Measurements from ENCODE around the gene FGF14.

The FGF14 gene

GRCh38 chr13:102401766-102402165, at the start of gene FGF14:
FGF14 (minus strand) TSS chr13:102402048.
- DNase-seq = no peak

- no peak for DNase-seq
These were observed 41.4 kb upstream of the FGF14 start for GRCh38 chr13:102443249-102443648.

DNA sequence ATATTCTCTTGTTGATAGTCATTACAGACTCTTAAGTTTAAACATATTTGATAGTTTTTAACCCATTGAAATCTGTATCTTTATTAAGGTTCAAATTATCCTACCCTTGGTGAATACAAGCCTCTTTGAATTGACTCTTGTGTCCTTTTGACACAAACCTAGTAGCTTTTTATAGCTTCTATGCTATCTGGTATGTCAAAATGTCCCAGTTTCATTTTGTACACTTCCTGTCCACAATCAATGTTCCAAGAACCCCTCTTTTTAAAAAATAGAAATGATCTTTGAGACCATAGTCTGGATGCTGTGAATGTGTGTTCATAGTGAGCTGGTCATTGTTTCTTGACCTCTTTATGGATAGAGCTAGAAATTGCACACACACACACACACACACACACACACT, 39.2 kb upstream of the FGF14 start:
- DNase-seq = no peak

DNA sequence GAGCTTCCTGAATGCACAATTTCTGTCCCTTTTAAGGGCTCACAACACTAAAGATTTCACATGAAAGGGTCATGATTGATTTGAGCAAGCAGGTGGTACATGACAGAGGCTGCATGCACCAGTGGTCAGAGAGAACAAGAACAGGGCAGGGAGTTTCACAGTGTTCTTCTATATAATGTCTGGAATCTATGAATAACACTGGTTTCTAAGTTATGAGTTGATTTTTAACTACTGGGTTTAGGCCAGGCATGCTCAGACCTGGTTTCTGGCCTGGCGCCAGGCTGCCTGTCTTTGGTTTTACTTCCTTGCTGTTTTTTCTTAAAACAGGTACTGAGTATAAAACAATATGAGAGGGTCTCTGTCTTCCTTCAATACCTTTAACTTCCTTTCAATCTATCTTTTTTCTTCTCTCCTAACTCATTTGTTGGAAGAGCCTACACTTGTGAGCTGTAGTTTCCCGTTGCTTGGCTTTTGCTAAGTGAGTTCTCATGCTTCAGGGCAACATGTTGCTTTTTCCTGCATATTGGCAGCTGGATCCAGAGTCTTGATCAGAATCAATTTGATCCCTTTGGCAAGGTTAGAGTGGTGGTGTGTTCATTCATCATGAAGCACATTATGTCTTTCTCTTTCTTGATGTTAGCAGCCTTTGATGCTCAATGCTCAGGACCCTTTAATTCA, 38.5 kb upstream of the FGF14 start:
- DNase-seq = peak; percentile 31

DNA sequence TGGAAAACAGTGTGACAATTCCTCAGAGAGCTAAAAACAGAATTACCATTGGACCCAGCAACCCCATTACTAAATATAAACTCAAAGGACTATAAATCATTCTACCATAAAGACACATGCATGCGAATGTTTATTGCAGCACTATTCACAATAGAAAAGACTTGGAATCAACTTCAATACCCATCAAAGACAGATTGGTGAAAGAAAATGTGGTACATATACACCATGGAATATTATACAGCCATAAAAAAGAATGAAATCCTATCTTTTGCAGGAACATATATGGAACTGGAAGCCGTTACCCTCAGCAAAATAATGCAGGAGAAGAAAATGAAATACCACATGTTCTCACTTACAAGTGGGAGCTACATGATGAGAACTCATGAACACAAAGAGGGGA, 20.8 kb upstream of the FGF14 start:
- DNase-seq = no peak

- DNase-seq = no peak
These were observed 3.8 kb upstream of the FGF14 start for GRCh38 chr13:102405499-102406100.

DNA sequence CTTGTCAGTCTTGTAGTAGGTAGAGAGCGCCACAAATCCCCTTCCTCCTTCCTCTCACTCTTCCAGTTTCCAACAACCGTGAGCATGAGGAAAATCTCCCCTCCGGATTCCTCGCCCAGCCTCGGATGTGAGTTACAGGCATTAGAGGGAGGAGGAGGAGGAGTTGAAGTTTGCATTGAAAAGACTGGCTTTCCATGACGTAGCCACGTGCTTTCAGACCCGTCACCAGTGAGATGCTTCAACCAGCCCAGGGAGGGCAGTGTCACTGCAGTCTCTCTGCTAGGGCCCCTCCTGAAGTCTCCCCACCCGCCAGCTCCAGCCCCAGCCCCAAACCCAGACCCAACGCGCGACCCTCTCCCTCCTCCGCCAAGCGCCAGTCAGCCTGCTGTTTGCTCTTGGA, 442 bp upstream of the FGF14 start:
- DNase-seq = no peak

- no peak for DNase-seq
These were observed 583 bp downstream of the FGF14 start for GRCh38 chr13:102401265-102401664.

DNA sequence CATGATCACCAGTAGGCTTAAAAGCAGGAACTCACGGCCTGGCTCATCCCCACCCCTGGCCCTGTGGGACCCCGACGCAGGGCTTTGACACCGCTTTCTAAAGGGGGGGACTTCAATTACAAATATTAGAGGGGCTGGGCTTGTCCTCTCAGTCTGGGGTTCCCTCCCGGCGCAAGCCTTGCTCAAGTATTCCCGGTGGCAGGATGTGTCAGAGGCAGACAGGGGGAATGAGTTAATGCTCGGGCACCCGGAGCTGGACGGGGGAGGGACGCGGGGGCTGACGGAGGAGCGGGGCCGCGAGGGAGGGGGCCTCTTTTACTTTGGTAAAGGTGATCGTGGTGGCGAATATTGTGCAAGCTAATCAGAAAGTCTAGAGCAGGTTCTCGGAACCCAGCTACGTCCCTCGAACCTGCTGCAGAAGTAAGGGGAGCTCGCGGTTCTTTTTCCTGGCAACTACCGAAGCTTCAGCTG, 1.1 kb downstream of the FGF14 start:
- DNase-seq = no peak

- DNase-seq = peak; percentile 5
These were observed 1.8 kb downstream of the FGF14 start for GRCh38 chr13:102399791-102400674.

GRCh38 chr13:102395939-102396338, 5.9 kb downstream of the FGF14 start:
- DNase-seq = no peak

DNA sequence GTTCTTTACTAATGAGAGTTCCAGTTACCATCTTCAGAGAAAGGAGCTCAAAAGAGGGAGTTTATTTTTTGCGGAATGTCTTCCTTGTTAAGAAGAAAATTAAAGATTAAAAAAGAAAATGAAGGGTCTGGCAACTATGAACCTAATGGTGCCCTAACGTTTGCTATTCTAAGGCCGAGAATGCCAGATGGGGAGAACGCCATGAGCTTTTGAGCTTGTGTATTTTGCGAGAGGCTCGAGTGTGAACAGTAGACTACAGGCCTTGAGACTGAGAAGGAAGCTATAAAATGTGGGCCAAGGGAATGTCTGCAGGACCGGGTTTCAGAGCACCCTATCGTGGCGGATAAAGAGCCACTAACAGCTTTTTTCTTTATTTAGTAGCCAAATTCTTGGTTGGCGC, 6.7 kb downstream of the FGF14 start:
- no peak for DNase-seq

DNA sequence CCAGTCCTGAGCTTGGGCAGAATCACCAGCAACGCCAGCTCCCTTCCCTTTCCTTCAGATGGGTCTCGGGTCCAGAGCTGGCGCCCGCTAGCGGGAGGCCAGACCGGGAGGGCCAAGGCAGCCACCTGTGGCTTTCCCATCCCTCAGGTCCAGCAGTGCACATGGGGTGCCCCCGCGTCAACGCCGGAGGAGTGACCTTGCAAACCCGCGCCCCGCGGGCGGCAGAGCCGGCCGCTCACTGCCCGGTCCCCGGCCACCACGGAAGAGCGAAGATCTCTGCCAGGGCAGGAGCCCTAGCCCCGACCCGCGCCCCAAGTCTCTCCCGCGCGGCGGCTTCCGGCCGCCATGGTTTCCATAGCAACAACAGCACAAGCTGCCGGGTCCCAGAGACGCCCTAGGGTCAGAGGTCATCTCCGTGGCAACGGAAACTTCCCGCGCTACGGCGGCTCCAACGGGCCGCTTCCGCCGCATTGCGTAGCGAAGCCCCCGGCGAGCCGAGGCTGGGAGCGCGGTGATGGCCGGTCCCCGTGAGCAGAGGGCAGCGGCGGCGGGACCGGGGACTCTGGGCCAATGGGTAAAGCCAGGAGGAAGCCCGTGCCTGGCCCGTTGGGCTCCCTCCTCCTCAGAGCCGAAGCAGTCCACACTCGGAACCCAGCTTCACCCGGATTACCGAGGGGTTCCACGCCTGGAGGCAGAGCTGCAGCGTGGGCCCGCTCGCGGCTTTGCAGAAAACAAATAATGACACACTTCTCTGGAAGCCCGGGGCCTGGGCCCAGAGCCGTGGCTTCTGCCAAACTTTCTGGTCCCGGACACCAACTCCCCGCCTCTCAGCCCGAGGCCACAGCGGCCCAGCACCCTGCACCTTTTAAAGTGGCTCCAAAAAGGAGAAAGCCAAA, 7.4 kb downstream of the FGF14 start:
- DNase-seq = peak; percentile 83

GRCh38 chr13:102392481-102393209, 9.2 kb downstream of the FGF14 start:
- DNase-seq = no peak

DNA sequence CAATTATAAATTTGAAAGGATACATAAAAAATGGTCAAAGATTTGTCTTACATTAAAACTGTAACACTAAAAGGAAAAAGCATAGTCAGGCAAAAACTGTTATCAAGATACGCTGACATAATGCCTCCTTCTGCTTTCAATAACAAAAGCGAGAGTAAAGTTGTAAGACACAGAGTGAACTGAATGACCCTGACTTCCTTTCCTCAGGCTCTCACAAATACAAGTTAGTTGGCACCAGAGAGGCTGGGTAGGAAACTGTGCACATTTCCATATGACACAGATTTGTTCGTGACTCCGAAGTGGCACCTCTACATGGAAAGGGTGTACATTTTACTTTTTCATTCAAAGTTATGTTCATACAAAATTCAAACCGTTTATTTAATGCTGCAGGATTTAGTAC, 15.4 kb downstream of the FGF14 start:
- DNase-seq = no peak

DNA sequence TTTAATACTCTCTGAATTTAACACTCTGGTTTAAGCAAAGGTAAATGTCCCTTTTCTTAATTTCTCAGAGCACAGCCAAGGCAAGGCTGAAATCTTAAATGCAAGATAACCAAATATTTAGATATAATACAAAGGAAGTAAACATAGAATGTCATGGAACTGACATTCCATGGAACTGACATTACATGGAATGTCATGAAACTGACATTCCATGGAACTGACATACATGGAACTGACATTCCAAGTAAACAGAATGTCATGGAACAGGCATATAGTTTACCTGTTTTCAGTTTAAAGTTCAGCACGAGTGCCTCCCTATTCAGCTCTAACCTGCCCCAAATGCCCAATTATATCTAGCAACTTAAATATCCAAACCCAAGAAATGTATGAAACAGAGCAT, 21.8 kb downstream of the FGF14 start:
- no peak for DNase-seq

DNA sequence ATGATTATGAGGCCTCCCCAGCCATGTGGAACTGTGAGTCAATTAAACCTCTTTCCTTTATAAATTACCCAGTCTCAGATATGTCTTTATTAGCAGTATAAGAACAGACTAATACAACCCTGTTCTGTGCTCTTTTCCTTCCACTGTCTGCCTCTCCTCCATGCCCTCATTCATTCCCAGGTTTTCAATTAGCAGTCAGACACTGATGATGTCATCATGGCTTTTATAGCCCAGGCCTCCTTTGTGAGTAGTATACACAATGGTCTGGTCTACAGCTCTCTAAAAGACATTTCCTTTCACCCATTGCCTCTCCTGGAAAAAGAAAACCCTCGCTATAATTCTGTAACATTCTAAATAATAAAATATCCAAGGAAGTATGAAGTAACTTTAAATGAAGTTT, 25.5 kb downstream of the FGF14 start:
- DNase-seq = no peak

GRCh38 chr13:102374726-102375125, 27.1 kb downstream of the FGF14 start:
- DNase-seq = no peak

DNA sequence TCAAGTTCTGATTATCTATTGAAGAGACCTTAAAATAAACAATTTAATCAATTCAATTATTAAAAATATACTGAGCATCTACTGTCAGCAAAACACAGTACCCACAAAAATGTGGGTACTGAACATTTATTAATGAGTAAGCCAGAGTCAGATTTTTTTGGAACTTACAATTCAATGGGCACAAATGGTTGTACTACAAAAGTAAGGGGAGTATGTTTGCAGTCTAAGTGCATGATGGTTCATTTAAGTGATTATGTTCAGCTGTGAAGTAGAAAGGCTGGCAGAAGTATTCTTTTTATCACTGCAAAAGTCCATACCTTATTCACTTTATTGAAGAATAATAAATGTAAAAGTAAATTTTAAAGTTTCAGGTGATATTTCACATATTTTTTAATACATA, 27.6 kb downstream of the FGF14 start:
- no peak for DNase-seq

GRCh38 chr13:102373221-102373620, 28.6 kb downstream of the FGF14 start:
- no peak for DNase-seq

GRCh38 chr13:102369302-102369701, 32.5 kb downstream of the FGF14 start:
- no peak for DNase-seq

- no peak for DNase-seq
These were observed 34.0 kb downstream of the FGF14 start for GRCh38 chr13:102367836-102368235.

All from RPMI8226 (cell line).